GM23338 (cell line): ENCODE results near the gene VPS52.
"Not testable (repeated sequence)": the region's sequence is repeated elsewhere in the genome, so short reads cannot be mapped to it uniquely, and the experiment has no call there.

Source experiments
- CTCF ChIP-seq, 2 experiments: fragments of 200-600 bp in 1 of 2; sonication (generic) in 1 of 2; conservative IDR thresholded peaks; 2 replicates each; pipeline versions ENCODE4 v1.5.1 to v1.6.1; 2016 to 2017; ENCODE audit warnings: antibody characterized with exemption in 2 of 2, low read depth in 2 of 2, mild to moderate bottlenecking in 2 of 2, moderate library complexity in 1 of 2
- EZH2phosphoT487 ChIP-seq: fragments of 200-600 bp; sonication (generic); IDR thresholded peaks from one replicate; pipeline ENCODE4 v1.8.1; 2018; ENCODE audit warnings: antibody characterized with exemption; ENCODE audit not compliant: unreplicated experiment
- JUNB ChIP-seq: IDR thresholded peaks from one replicate; pipeline ENCODE4 v1.6.1; 2016; ENCODE audit warnings: antibody characterized with exemption; ENCODE audit not compliant: unreplicated experiment

GRCh38 chr6:33226503-33227120 lies 45.1 kb downstream of the VPS52 start:
- TF ChIP-seq CTCF (conservative IDR thresholded peaks at IDR 0.05; ENCODE audit: low read depth in 2 of 2); JUNB; EZH2phosphoT487: not testable (repeated sequence)
